Medulla oblongata (tissue), 1 donor: ENCODE results near the gene ZNF574.
A peak's percentile ranks its signal among the peaks of the same experiment; 100 is the strongest.

Experiments used
- DNase-seq: peaks from one replicate; pipeline ENCODE4 v3.0.0-alpha.2; 2015; ENCODE audit errors: extremely low spot score

Gene ZNF574

GRCh38 chr19:42054205-42054604 lies 21.8 kb upstream of the ZNF574 start:
- no peak for DNase-seq

- DNase-seq, result no peak
Observed at GRCh38 chr19:42057846-42058245, 18.1 kb upstream of the ZNF574 start.

GRCh38 chr19:42059196-42059595 lies 16.8 kb upstream of the ZNF574 start:
- no peak for DNase-seq

- no peak for DNase-seq
Observed at GRCh38 chr19:42060117-42060516, 15.8 kb upstream of the ZNF574 start.

GRCh38 chr19:42062381-42062780 lies 13.6 kb upstream of the ZNF574 start:
- DNase-seq, result no peak

- DNase-seq, result no peak
Observed at GRCh38 chr19:42064432-42064831, 11.5 kb upstream of the ZNF574 start.

- no peak for DNase-seq
Observed at GRCh38 chr19:42065051-42065450, 10.9 kb upstream of the ZNF574 start.

- no peak for DNase-seq
Observed at GRCh38 chr19:42065511-42065910, 10.5 kb upstream of the ZNF574 start.

GRCh38 chr19:42066075-42066754 lies 9.8 kb upstream of the ZNF574 start:
- DNase-seq, result peak; percentile 42

- DNase-seq, result no peak
Observed at GRCh38 chr19:42067315-42067888, 8.6 kb upstream of the ZNF574 start.

GRCh38 chr19:42068361-42068755 lies 7.6 kb upstream of the ZNF574 start:
- no peak for DNase-seq

GRCh38 chr19:42068756-42069571 lies 7.0 kb upstream of the ZNF574 start:
- DNase-seq, result no peak

GRCh38 chr19:42069619-42070351 lies 6.2 kb upstream of the ZNF574 start, which contains the start of gene GRIK5:
Gene GRIK5 (minus strand): TSS chr19:42070206. CDS start chr19:42065770, 4,436 bp downstream.
- no peak for DNase-seq

GRCh38 chr19:42071247-42071646 lies 4.7 kb upstream of the ZNF574 start:
- no peak for DNase-seq

- no peak for DNase-seq
Observed at GRCh38 chr19:42074513-42075363, 1.2 kb upstream of the ZNF574 start.

GRCh38 chr19:42075364-42075615 lies 676 bp upstream of the ZNF574 start:
- no peak for DNase-seq

- no peak for DNase-seq
Observed at GRCh38 chr19:42076380-42076944, 496 bp downstream of the ZNF574 start.

GRCh38 chr19:42078058-42078457 lies 2.1 kb downstream of the ZNF574 start:
- no peak for DNase-seq

GRCh38 chr19:42078538-42079275 lies 2.7 kb downstream of the ZNF574 start:
- DNase-seq, result no peak

GRCh38 chr19:42079276-42079669 lies 3.3 kb downstream of the ZNF574 start:
- no peak for DNase-seq
